PC-3 (cell line): ENCODE measurements around the gene SLC22A4.

Experiments
- EZH2 ChIP-seq: fragments of 300-600 bp; sonication (generic); IDR thresholded peaks from one replicate; pipeline ENCODE4 v1.6.1; 2017; ENCODE audit warnings: antibody characterized with exemption, mild to moderate bottlenecking, low read length; ENCODE audit not compliant: unreplicated experiment
- EZH2phosphoT487 ChIP-seq: fragments of 300-600 bp; sonication (generic); IDR thresholded peaks from 2 replicates; pipeline ENCODE4 v1.6.1; 2018; ENCODE audit warnings: mild to moderate bottlenecking, antibody characterized with exemption, low read length, borderline replicate concordance
- TF ChIP-seq, protein P1 (sequence below): fragments of 300-600 bp; sonication (generic); conservative IDR thresholded peaks from 2 replicates; pipeline ENCODE4 v1.5.1; 2017; ENCODE audit warnings: antibody characterized with exemption, low read depth, mild to moderate bottlenecking, low read length

DNA sequence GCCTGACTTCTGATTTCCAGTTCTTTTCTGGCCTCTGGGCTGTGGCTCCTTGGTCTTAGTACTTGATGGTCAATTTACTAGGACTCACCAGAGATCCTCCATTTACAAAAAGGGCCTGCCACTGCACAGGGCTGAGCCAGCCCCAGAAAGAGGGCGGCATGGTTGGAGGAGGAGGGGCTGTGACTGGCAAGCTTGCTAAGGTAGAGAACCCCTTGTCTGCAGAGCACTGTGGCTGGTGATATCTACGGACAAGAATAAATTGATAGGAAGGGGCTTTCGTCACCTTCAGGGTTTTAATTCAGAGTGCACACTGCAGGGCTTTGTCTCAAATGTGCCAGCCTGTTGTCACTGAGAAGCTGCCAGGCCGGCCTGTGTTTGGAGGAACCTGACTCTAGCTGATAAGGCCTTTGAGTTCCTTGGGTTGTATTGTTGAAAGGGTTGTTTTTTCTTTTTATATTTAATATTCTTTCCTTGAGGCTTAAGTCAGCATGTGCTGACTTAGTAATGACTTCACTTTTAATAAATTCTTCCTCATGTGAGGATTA, 90.4 kb downstream of the SLC22A4 start:
- TF ChIP-seq, protein P1, sequence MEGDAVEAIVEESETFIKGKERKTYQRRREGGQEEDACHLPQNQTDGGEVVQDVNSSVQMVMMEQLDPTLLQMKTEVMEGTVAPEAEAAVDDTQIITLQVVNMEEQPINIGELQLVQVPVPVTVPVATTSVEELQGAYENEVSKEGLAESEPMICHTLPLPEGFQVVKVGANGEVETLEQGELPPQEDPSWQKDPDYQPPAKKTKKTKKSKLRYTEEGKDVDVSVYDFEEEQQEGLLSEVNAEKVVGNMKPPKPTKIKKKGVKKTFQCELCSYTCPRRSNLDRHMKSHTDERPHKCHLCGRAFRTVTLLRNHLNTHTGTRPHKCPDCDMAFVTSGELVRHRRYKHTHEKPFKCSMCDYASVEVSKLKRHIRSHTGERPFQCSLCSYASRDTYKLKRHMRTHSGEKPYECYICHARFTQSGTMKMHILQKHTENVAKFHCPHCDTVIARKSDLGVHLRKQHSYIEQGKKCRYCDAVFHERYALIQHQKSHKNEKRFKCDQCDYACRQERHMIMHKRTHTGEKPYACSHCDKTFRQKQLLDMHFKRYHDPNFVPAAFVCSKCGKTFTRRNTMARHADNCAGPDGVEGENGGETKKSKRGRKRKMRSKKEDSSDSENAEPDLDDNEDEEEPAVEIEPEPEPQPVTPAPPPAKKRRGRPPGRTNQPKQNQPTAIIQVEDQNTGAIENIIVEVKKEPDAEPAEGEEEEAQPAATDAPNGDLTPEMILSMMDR, result no peak
- TF ChIP-seq EZH2 (no peak), EZH2phosphoT487 (no peak)
